ENCODE results near the gene USP22. TPM values are rescaled to one million over a fixed set of nuclear protein-coding genes. Genes with fewer than 3 reads are reported as not detected.
"Not testable (repeated sequence)": the region's sequence is repeated elsewhere in the genome, so short reads cannot be mapped to it uniquely, and the experiment has no call there.

Gene USP22
- total RNA-seq (ENCODE audit: low replicate concordance), result 221 and 279 TPM in 2 replicates
- long read RNA-seq, partial matches to known transcripts, result 1 of 44 reads
- long read RNA-seq, other reads (novel, unspliced or antisense), result 43 of 44 reads

DNA sequence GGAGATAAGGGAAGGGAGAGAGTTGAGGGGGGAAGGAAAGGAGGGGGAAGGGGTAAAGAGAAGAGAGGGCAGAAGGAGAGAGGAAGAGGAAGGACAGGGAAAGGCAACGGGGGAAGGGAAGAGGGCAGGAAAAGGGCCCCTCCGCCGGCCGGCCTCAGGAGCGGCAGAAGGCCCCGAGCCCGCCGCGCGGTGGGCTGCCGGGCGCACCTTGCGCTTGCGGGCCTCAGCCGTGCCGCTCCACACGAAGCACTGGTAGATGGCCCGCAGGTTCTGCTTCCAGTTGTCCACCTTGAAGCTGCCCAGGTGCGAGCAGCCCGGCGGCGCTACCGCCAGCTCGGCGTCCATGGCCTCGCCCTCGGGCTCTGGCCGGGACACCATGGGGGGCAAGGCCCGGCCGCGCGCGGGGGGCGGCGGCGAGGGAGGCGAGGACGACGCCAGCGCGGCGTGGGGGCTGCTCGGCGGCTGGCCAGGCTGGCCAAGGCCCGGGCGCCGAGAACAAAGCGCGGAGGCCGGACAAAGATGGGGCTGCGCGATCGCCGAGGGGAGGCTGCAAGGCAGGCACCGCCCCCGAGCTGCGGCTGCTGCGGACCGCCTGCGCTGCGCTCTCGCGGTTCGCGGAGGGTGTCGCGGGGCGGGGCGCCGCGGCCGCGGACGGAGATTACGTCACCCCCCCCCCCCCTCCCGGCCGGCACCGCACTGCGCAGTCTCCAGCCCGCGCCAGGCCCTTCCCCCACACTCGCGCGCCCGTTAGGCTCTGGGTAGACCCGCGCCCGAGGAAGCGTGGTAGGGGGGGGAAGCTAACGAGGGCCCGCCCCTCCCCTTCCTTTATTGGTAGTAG is at the start of gene USP22:
USP22 (minus strand) TSS at position 554 of the 838 bp plus-strand sequence; CDS start at position 378, 176 bp downstream.
- H3K4me3 Mint-ChIP-seq, result peak within 1 kb of the TSS; percentile 97
- peaks cover 10% of the 10 kb centered on the region for H3K4me1 Mint-ChIP-seq (ENCODE audit: unreplicated experiment)
- no peaks in the 10 kb centered on the region for H3K27me3 Mint-ChIP-seq
- DNase-seq (ENCODE audit: extremely low spot score, unreplicated experiment), result peak; percentile 98
- peak within 1 kb of the TSS; percentile 94 for H3K27ac Mint-ChIP-seq
- H3K9me3 Mint-ChIP-seq, result no peaks in the 10 kb centered on the region
- TF ChIP-seq, protein P1, sequence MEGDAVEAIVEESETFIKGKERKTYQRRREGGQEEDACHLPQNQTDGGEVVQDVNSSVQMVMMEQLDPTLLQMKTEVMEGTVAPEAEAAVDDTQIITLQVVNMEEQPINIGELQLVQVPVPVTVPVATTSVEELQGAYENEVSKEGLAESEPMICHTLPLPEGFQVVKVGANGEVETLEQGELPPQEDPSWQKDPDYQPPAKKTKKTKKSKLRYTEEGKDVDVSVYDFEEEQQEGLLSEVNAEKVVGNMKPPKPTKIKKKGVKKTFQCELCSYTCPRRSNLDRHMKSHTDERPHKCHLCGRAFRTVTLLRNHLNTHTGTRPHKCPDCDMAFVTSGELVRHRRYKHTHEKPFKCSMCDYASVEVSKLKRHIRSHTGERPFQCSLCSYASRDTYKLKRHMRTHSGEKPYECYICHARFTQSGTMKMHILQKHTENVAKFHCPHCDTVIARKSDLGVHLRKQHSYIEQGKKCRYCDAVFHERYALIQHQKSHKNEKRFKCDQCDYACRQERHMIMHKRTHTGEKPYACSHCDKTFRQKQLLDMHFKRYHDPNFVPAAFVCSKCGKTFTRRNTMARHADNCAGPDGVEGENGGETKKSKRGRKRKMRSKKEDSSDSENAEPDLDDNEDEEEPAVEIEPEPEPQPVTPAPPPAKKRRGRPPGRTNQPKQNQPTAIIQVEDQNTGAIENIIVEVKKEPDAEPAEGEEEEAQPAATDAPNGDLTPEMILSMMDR (conservative IDR thresholded peaks at IDR 0.05), result no peak
- H3K36me3 Mint-ChIP-seq, result peaks cover 6% of the 10 kb centered on the region

- Mint-ChIP-seq H3K4me1 (ENCODE audit: unreplicated experiment) (no peaks in the 10 kb centered on the region), H3K9me3 (no peaks in the 10 kb centered on the region), H3K27me3 (no peaks in the 10 kb centered on the region), H3K36me3 (no peaks in the 10 kb centered on the region), H3K27ac (no peak overlapping the region), H3K4me3 (no peak overlapping the region)
- TF ChIP-seq, protein P1 (conservative IDR thresholded peaks at IDR 0.05), result no peak
- no peak for DNase-seq (ENCODE audit: extremely low spot score, unreplicated experiment)
These were observed 48.2 kb upstream of the USP22 start for GRCh38 chr17:21090902-21091618.

DNA sequence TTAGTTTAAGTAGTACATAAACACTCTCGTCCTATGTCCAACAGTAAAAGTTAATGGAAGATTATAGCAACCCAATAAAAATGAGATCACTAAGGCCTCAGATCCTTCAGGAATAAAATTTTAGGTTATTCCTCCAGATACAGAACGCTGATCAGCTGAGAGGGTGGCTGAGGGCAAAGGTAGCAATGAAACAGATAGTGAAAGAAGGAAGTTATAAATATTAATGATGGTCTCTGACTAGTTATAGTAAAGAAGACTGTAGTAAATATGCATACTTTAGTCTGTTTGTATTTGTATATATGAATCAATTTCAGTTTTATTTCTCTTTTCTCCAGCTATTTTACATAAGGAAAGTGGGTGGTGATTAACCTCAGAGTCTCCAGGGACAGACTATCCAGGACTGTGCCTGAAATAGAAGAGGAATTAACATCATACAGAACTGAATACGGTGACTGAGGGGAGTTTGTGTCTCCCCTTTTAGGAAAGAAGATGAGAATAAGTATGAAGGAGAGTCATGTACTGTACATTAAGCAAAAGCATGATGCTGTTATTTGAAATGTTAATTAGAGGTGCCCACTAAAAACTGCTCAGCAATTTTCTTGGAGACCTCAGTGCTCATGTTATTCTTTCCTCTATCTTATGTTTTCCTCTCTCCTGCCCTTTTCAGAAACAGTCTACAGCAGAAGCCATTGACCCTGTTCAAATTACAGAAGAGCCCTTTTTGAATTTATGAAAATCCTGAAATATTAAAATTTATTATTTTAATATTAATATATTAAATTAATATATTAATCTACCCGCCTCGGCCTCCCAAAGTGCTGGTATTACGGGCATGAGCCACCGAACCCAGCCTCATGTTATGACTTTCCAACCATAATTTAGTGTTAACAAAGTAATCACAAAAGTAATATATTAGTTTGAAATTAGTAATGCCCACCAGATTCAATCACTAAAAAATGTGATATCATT is 47.4 kb upstream of the USP22 start:
- Mint-ChIP-seq H3K4me1 (ENCODE audit: unreplicated experiment) (no peaks in the 10 kb centered on the region), H3K9me3 (no peaks in the 10 kb centered on the region), H3K36me3 (no peaks in the 10 kb centered on the region), H3K4me3 (no peak overlapping the region), H3K27me3 (no peaks in the 10 kb centered on the region), H3K27ac (no peak overlapping the region)
- TF ChIP-seq, protein P1 (conservative IDR thresholded peaks at IDR 0.05), result no peak
- DNase-seq (ENCODE audit: extremely low spot score, unreplicated experiment), result no peak

- DNase-seq (ENCODE audit: extremely low spot score, unreplicated experiment), result no peak
- no peaks in the 10 kb centered on the region for H3K27me3 Mint-ChIP-seq
- no peaks in the 10 kb centered on the region for H3K36me3 Mint-ChIP-seq
- TF ChIP-seq, protein P1 (conservative IDR thresholded peaks at IDR 0.05), result no peak
- H3K4me3 Mint-ChIP-seq, result no peak overlapping the region
- no peaks in the 10 kb centered on the region for H3K4me1 Mint-ChIP-seq (ENCODE audit: unreplicated experiment)
- no peaks in the 10 kb centered on the region for H3K9me3 Mint-ChIP-seq
- no peak overlapping the region for H3K27ac Mint-ChIP-seq
These were observed 46.3 kb upstream of the USP22 start for GRCh38 chr17:21089145-21089544.

- Mint-ChIP-seq H3K4me1 (ENCODE audit: unreplicated experiment) (no peaks in the 10 kb centered on the region), H3K36me3 (no peaks in the 10 kb centered on the region)
These were observed 42.9 kb upstream of the USP22 start for GRCh38 chr17:21085707-21086106.

DNA sequence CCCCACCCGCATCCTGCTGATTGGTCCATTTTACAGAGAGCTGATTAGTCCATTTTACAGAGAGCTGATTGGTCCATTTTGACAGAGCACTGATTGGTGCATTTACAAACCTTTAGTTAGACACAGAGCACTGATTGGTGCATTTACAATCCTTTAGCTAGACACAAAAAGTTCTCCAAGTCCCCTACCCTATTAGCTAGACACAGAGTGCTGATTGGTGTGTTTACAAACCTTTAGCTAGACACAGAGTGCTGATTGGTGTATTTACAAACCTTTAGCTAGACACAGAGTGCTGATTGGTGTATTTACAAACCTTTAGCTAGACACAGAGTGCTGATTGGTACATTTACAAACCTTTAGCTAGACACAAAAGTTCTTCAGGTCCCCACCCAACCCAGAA is 42.5 kb upstream of the USP22 start:
- not testable (repeated sequence) for H3K36me3 Mint-ChIP-seq; H3K9me3 Mint-ChIP-seq; H3K4me3 Mint-ChIP-seq; H3K27ac Mint-ChIP-seq; H3K4me1 Mint-ChIP-seq (ENCODE audit: unreplicated experiment); H3K27me3 Mint-ChIP-seq; DNase-seq (ENCODE audit: extremely low spot score, unreplicated experiment)

More at GRCh38 chr17:21085707-21086106, 42.9 kb upstream of the USP22 start:
- TF ChIP-seq, protein P1 (conservative IDR thresholded peaks at IDR 0.05), result no peak
- no peak for DNase-seq (ENCODE audit: extremely low spot score, unreplicated experiment)
- Mint-ChIP-seq H3K9me3 (no peaks in the 10 kb centered on the region), H3K27ac (no peak overlapping the region), H3K27me3 (no peaks in the 10 kb centered on the region), H3K4me3 (no peak overlapping the region)

Data from type B pancreatic cell (in vitro differentiated cells).